MM.1S (cell line): ENCODE data around the gene KDM4B.

Experiments
- DNase-seq: peaks from one replicate; pipeline ENCODE4 v3.0.0-alpha.2; 2015
- H2AFZ ChIP-seq: fragments of 300-600 bp; sonication (generic); 2 replicates; pipeline ENCODE4 v1.6.0; 2016; ENCODE audit warnings: antibody characterized with exemption, low read length
- H3F3A ChIP-seq: fragments of 300-600 bp; sonication (generic); 2 replicates; pipeline ENCODE4 v1.6.1; 2016; ENCODE audit warnings: mild to moderate bottlenecking, antibody characterized with exemption, low read length, moderate library complexity, mixed read lengths; ENCODE audit not compliant: insufficient read depth
- H3K27ac ChIP-seq: fragments of 300-600 bp; sonication (generic); 2 replicates; pipeline ENCODE4 v1.5.1; 2016; ENCODE audit warnings: mild to moderate bottlenecking, low read length
- H3K27me3 ChIP-seq: fragments of 300-600 bp; sonication (generic); replicated peaks from 2 replicates; pipeline ENCODE4 v1.6.0; 2016; ENCODE audit warnings: low read length; ENCODE audit not compliant: insufficient read depth
- H3K36me3 ChIP-seq: fragments of 300-600 bp; sonication (generic); replicated peaks from 2 replicates; pipeline ENCODE4 v1.6.1; 2016; ENCODE audit warnings: mild to moderate bottlenecking, low read length, mixed read lengths; ENCODE audit not compliant: insufficient read depth
- H3K4me1 ChIP-seq: fragments of 300-600 bp; sonication (generic); 2 replicates; pipeline ENCODE4 v1.6.1; 2016; ENCODE audit warnings: low read length, mixed read lengths
- H3K4me2 ChIP-seq: fragments of 300-600 bp; sonication (generic); 2 replicates; pipeline ENCODE4 v1.6.0; 2016; ENCODE audit warnings: low read depth, low read length
- H3K4me3 ChIP-seq: fragments of 300-600 bp; sonication (generic); 2 replicates; pipeline ENCODE4 v1.5.1; 2016; ENCODE audit warnings: low read length, mixed read lengths
- H3K79me2 ChIP-seq: fragments of 300-600 bp; sonication (generic); 2 replicates; pipeline ENCODE4 v1.6.1; 2016; ENCODE audit warnings: mixed run types, low read length, mixed read lengths
- H3K9ac ChIP-seq: fragments of 300-600 bp; sonication (generic); 2 replicates; pipeline ENCODE4 v1.6.1; 2016; ENCODE audit warnings: low read length, mixed read lengths
- H3K9me2 ChIP-seq: fragments of 300-600 bp; sonication (generic); replicated peaks from 2 replicates; pipeline ENCODE4 v1.6.1; 2016; ENCODE audit warnings: mild to moderate bottlenecking, low read length, mixed read lengths; ENCODE audit not compliant: insufficient read depth
- H3K9me3 ChIP-seq: fragments of 300-600 bp; sonication (generic); replicated peaks from 2 replicates; pipeline ENCODE4 v1.6.1; 2016; ENCODE audit warnings: mild to moderate bottlenecking, low read length, mixed read lengths; ENCODE audit not compliant: insufficient read depth
- H4K20me1 ChIP-seq: fragments of 300-600 bp; sonication (generic); 2 replicates; pipeline ENCODE4 v1.6.1; 2016; ENCODE audit warnings: mild to moderate bottlenecking, low read length, moderate library complexity, mixed read lengths; ENCODE audit not compliant: insufficient read depth
- CTCF ChIP-seq: fragments of 300-600 bp; sonication (generic); IDR thresholded peaks from 2 replicates; pipeline ENCODE4 v1.5.1; 2016; ENCODE audit warnings: antibody characterized with exemption, low read length, mixed read lengths
- EZH2 ChIP-seq: fragments of 300-600 bp; sonication (generic); optimal IDR thresholded peaks from 2 replicates; pipeline ENCODE3; 2017; ENCODE audit warnings: low read depth, mild to moderate bottlenecking, antibody characterized with exemption, low read length, mixed read lengths
- EZH2phosphoT487 ChIP-seq: fragments of 300-600 bp; sonication (generic); IDR thresholded peaks from 2 replicates; pipeline ENCODE4 v1.6.1; 2018; ENCODE audit warnings: antibody characterized with exemption, low read length

The KDM4B gene

GRCh38 chr19:5108123-5108596 lies 139.2 kb downstream of the KDM4B start:
- Histone ChIP-seq H3K27me3 (no peaks in the 10 kb centered on the region), H3K4me1 (no peaks in the 10 kb centered on the region), H3F3A (no peaks in the 10 kb centered on the region), H2AFZ (no peak overlapping the region), H3K9me3 (no peaks in the 10 kb centered on the region), H3K9ac (no peak overlapping the region), H3K9me2 (no peaks in the 10 kb centered on the region), H3K79me2 (no peaks in the 10 kb centered on the region), H3K36me3 (no peaks in the 10 kb centered on the region), H3K27ac (no peak overlapping the region), H3K4me3 (no peak overlapping the region), H4K20me1 (no peaks in the 10 kb centered on the region), H3K4me2 (no peak overlapping the region)
- TF ChIP-seq CTCF = no peak
- no peak for TF ChIP-seq EZH2phosphoT487
- TF ChIP-seq EZH2 = no peak
- DNase-seq = no peak

GRCh38 chr19:5108866-5109265 lies 140.0 kb downstream of the KDM4B start:
- H3K9me2 ChIP-seq = no peaks in the 10 kb centered on the region
- no peak overlapping the region for H3K4me2 ChIP-seq
- H3K4me1 ChIP-seq = no peaks in the 10 kb centered on the region
- H3K9ac ChIP-seq = no peak overlapping the region
- no peak for DNase-seq
- H3K9me3 ChIP-seq = no peaks in the 10 kb centered on the region
- H3F3A ChIP-seq = no peaks in the 10 kb centered on the region
- no peak overlapping the region for H3K27ac ChIP-seq
- no peaks in the 10 kb centered on the region for H3K79me2 ChIP-seq
- H4K20me1 ChIP-seq = no peaks in the 10 kb centered on the region
- H3K27me3 ChIP-seq = no peaks in the 10 kb centered on the region
- H3K4me3 ChIP-seq = no peak overlapping the region
- TF ChIP-seq CTCF (no peak), EZH2phosphoT487 (no peak), EZH2 (no peak)
- H3K36me3 ChIP-seq = no peaks in the 10 kb centered on the region
- no peak overlapping the region for H2AFZ ChIP-seq

- Histone ChIP-seq H3K4me3 (no peak overlapping the region), H3F3A (no peaks in the 10 kb centered on the region), H3K27ac (no peak overlapping the region), H3K4me2 (no peak overlapping the region), H3K9me2 (no peaks in the 10 kb centered on the region), H3K27me3 (no peaks in the 10 kb centered on the region), H3K9me3 (no peaks in the 10 kb centered on the region), H3K4me1 (no peaks in the 10 kb centered on the region), H3K36me3 (no peaks in the 10 kb centered on the region), H2AFZ (no peak overlapping the region), H3K79me2 (no peaks in the 10 kb centered on the region), H3K9ac (no peak overlapping the region), H4K20me1 (no peaks in the 10 kb centered on the region)
- no peak for DNase-seq
- TF ChIP-seq EZH2phosphoT487 (no peak), EZH2 (no peak), CTCF (no peak)
Measured at GRCh38 chr19:5109560-5109959, 140.6 kb downstream of the KDM4B start.
